ENCODE results near the gene ELL.

ELL gene

DNA sequence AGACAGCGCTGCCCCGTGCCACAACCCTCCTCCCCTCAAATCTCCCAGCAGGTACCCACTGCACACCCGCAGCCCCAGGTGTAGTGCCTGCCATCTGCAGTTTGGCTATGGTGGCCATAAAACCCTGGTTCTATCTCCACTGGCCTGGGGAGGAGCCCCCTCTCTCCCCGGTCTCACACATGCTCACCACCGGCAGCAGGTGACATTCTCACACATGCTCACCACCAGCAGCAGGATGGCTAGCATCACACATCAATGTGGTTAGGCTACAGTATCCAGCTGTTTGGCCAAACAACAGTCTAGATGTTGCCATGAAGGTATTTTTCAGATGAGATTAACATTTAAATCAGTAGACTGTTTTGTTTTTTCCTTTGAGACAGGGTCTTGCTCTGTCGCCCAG lies 31.1 kb downstream of the ELL start:
- DNase-seq (ENCODE audit: low read depth in 3 of 3) = no peak

DNA sequence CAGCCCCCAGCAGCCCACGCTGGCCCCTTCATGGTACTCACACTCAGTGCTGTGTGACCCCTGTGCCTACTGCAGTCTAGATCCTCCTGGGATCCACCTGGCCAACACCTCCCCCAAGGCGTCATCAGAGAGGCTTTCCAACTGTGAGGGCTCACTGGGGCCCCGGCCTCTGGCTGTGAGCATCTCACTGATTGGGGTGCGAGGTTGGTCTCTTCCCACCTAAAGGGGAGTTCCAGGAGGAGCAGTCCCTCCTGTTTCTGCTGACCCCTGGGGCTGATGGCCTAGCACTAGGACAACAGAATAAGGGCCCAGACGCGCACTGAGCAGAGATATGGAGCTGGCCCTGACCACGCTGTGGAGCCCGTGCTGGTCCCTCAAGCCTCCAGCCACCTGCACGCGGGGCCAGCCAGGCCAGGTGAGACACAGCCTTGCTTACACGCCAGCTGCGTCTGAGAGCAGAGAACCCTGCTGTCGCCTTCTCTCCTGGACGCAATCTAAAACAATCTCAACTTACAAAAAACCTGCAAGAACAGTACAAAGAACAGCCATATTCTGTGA lies 32.2 kb downstream of the ELL start:
- DNase-seq (ENCODE audit: low read depth in 3 of 3) = no peak

DNA sequence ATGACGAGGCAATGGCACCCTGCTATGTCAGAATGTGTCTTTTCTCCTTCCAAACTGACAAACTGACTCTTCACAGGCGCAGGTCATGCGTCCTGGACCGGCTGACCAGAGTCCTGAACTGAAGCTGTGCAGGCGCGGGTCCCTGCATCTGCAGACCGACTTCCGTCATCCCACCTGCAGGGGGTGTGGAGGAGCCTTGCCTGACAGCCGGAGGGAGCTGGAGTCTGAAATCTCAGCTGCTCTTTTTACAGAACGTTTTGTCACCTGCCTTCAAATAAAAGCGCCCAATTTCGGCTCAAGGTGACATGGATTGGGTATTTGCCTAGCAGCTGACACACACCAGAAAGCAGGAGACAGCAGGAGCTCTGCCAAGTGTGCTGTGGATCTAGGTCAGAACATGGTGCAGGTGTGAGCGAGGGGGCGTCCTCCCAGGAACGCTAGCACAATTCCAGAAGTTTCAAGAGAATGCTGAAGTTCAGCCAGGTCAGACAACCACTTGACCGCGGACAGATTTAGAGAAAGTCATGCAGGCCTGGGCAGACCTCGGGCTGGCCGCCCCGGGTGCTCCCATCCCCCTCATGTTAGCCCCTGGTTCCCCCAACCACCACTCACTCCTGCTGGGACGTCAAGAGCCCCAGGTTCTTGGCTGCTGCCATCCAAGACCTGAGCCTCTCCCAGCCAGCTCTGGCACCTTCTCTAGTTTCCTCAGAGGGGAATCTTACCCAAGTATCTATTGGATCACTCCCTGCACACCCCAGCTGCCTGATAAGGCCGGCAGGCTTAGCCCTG lies 32.8 kb downstream of the ELL start:
- no peak for DNase-seq (ENCODE audit: low read depth in 3 of 3)

DNA sequence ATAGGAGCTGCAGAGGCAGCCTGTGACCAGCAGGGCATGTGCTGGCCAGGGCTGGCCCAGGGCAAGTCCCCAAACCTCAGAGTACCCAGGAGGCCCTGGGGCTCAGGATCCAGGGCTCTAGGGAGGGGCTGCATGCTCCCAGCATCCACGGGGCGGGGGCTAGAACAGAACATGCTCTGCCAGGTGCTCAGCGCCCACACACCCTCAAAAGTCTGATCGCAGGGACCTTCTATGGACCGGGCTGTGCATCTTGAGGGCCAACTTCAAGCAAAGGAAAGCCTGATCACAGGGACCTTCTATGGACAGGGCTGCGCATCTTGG lies 33.5 kb downstream of the ELL start:
- no peak for DNase-seq (ENCODE audit: low read depth in 3 of 3)

DNA sequence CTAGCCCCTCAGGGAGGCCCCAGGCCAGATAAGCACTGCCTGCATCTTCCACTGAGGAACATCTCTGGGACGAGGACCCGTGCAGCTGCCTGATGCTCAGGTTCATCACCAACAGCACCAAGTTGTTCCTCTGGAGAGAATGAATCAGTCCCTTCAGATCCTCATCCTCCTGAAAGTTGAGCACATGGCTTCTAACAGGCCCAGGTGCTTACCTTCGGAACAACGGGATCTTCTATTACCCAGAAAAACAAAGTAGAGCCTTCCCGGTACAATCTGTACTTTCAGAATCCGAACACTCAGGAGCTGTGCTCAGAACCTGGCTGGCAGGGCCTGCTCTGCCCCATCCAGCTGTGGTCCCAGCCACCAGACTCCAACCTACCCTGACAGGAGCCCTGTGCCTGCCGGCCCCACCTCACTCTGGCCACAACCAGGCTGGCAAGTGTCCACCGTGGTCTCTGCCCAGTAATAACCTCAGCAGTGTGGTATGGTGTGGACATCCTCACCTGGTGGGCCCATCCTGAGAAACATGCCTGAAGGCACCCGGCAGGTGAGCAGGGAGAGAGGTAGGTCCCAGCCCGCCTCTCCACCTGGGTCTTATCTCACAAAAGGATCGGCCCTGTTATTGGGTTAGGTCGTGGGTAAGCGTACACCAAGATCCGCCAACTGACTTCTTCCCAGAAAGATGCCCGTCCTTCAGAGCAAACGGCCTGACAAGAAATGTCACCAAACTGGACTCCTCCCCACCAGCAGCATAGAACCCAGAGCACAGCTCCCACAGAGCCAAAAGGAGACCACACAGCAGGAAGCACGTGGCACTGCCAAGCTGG lies 34.1 kb downstream of the ELL start:
- no peak for DNase-seq (ENCODE audit: low read depth in 3 of 3)

DNA sequence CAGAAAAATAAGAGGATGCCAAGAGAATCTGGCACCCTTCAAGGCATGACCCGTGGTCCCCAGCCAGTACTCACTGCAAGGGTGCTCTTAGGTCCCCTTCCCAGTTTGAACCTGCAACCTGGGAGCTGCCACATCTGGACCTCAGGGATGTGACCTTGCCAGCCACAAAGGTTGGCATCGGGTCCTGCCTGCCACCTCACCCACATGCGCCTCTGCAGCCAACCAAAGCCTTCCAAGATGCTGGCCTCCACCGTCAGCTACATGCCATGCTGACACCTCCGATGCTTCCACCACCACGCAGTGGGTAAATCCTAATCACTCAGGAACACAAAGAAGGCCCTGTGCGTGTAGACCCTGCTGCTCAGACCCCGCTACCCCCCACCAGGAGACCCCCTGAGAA lies 35.1 kb downstream of the ELL start:
- no peak for DNase-seq (ENCODE audit: low read depth in 3 of 3)

DNA sequence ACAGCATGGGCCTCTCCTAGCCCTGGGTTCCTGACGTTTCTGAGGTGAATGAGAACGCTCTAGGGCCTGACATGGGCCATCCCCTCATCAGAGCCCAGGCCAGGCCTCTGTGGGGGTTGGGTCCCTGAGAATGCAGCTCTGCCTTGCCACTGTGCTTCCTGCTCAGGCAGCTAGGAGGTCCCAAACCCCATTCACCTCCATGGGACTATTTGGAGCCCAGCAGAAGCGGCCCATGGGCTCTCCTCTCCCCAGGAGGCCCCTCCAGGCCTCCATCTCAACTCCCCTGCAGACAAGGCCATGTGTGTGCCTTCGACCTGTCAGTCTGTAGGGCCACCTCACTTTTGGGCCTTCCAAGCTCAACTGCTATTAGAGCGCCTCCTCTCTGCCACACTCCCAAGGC lies 36.9 kb downstream of the ELL start:
- no peak for DNase-seq (ENCODE audit: low read depth in 3 of 3)

DNA sequence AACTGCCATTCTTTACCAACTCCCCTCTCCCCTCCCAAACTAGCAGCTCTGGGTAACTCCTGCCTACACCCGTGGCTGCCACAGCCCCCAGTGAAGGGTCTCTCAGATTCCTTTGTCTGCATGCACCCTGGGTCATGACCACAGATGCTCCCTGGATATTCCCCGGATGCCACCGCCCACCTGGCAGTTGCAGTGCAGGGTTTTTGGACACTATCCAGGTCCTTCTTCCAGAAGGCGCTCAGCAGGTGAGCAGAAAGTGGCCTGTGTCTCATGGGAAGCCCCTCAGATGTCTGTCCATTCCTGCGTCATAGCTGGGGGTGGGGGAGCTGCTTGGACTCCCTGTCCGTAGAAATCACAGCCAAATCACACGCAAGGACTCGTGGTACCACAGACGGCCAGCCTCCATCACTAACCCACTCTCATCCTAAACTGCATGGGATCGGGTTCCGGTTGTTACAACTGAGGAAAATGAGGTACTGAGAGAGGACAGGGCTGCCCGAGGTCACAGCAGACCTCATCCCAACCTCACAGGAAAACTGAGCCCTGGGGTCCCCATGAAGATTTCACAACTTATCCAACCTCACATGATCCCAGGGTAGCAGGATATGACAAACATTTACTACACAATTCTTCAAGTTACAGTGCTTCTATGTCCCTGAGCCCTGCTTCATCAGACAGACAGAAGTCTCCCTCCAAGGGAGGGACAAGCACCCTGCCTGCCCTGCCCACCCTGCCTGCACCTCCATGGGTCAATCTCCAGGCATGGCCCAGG lies 38.6 kb downstream of the ELL start:
- no peak for DNase-seq (ENCODE audit: low read depth in 3 of 3)

DNA sequence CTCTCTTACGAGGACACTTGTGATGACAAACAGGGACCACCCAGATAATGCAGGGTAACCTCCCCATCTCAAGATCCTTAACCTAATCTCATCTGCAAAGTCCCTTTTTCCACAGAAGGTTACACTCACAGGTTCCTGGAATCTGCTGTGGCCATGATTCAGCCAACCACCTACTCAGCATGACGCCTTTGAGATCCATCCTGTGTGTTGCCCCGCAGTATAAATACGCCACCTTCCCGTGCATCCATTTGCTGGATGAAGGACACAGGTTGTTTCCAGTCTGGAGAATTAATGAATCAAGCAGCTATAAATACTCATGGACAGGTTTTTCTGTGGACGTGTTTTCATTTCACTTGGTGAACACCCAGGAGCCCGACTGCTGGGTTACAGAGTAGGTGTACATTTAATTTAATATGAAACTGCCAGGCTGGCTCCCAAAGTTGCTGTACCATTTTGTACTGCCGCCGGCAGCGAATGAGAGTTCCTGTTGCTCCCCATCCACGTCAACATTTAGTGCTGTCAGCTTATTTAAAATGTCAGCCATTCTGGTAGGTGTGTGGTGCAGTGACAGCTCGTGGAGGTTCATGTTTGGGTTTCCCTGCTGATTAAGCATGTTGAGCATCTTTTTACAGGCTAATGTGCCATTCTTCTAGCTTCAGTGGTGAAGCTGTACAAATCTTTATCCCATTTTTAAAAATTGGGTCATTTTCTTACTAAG lies 40.2 kb downstream of the ELL start:
- DNase-seq (ENCODE audit: low read depth in 3 of 3) = no peak

DNA sequence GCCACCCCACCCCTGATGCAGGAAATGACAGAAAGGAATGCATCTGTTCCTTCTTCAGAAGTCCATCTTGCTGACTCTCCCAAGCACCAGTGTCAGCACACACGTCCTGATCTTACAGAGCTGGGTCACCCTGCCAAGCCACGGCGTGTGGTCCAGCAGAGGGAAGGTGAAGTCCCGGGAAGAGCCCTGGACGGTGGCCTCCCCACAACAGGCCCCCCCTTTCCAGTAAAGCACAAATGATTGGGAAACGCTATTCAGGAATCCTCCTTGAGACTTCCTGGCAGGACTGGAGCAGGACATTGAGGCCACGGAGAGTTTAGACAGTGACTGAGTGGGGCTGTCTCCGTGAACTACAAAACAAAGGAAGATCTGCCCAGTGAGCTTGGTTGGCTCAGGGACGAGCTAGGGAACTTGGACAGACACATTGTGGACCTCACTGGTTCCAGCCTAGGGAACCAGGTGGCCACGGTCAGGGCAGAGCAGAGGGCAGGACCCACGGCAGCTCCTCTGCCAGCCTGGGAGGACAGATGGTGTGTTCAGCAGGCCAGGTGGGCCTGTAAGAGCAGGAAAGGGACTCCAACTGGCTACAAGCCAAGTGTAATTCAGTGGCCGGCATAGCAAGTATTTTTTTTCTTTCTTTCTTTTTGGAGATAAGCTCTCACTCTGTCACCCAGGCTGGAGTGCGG lies 41.7 kb downstream of the ELL start:
- no peak for DNase-seq (ENCODE audit: low read depth in 3 of 3)

DNA sequence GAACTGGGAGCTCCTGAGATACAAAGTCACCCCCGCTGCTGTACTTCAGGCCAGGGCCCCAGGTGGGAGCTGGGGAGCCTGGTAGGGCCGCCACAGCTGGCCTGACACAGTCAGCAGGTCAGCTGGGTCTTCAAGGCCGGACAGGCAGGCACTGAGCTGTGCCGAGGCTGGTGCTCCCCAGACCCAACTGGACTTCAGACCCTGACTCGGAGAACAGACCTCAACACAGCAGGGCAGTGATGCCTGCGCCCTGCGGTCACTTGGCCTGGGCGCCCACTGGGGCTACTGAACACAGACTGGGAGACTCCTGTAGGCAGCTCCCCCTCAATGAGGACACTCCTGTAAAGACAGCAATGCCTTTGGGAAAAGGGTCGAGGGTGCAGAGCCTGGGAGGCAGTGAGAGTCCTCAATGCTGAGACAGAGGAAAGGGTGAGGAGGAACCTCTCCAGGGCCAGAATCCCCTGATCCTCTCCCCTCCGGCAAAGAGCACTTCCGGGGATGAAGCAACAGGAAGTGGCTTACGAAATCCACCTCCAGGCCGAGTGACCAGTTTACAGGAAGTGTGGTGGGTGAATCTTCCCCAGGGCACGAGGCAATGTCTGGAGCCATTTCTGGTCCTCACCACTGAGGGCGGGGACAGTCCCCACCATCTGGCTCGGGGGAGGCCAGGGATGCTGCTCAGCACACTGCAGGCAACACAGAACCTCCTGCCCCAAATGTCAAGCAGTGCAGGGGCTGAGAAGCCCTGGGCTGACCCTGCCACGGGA lies 43.1 kb downstream of the ELL start:
- peak in 2 of 3 experiments; percentile 26 to 28 for DNase-seq (ENCODE audit: low read depth in 3 of 3)

DNA sequence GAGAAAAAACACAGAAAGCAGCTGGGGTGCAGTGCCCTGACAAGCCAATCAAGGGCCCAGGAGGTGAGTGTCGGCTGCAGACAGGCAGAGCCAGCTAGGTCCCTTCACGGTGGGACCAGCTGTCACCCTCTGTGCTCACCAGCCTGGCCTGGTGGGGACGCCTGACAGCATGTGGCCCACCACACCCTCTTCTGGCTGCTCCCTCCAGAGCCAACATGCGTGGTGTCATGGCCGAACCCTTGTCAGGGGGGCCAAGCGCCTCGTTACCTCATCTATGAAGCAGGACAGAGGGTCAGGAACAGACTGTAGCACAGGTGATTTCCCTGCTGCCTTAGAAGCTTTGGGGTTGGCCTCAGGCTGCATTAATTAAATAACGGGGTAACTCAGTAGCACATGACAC lies 43.9 kb downstream of the ELL start:
- no peak for DNase-seq (ENCODE audit: low read depth in 3 of 3)

DNA sequence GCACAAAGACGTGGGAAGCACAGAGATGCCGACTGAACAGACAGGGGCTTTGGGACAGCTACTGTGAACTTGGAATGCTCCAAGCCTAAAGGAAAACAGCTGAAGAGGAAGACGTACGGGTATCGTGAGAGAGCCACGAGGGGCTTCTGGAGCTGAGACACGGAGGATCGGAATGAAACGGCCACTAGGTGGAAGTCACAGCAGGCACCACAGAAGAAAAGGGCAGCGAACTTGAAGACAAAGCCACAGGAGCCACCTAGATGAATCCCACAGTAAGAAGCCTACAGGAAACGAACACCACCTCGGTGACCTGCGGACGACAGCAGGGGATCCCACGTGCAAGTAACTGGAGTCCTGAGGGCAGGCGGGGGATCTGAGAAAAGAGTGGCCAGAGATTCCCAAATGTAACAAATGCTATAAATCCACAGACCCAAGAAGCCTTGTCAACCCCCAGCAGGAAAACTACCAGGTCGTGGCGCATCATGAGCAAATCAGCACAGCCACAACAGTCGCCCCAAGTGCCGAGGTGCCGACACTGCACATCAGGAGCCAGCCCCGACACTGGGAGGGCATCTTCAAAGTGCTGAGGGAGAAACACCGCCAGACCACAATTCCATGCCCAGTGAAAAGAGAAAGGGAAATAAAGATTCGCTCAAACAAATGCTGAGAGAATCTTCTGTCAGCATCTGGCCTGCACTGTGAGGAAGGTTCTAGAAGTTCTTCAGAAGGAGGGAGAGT lies 44.7 kb downstream of the ELL start:
- no peak for DNase-seq (ENCODE audit: low read depth in 3 of 3)

DNA sequence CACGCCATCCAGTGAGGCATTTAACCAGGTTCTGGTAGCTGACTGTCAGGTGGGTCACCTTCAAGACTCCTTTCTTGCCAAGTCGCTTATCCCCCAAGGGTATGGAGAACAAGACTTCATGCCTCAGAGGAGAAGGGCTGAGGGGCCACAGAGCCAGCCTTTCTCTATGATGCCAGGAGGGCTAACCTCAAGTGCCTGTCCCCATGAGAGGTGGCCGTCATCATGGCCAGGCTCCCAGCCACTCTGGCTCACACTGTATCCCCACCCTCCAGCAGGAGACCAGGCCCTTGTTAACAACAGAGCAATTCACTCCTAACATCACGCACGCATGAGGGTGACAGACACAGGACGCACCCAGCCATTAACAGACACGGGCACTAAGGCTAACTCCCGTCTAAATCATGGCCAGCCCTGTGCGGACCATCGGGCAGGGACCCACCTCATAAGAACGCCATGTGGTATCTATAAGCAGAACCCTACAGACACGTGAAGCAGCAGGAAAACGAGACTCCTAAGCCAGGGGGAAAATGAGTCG lies 45.3 kb downstream of the ELL start:
- no peak for DNase-seq (ENCODE audit: low read depth in 3 of 3)

DNA sequence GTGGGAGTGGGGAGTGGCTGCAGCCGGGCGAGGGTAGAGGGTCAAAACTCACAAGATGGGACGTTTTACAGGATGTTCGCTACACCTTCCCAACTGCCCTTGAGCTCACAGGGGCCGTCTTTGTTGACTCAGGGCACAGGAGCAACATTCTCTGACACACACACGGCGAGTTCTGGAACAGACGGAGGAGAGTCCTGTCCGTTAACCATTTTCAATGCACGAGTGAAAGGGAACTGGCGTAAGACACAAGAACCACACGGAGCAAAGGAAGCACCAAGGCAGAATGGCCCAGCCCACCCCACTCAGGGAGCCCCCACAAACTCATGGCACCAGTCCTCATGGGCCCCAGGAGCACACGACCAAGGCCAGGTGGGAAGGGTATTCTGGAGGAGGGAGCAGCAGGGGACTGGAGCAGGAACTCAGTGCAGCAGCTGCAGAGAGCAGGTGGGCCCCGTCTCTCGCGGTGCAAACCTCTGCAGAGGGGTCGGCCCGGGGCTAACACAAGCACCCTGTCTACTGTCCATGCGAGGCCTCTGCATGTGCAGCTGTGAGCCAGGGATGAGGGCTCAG lies 46.0 kb downstream of the ELL start:
- no peak for DNase-seq (ENCODE audit: low read depth in 3 of 3)

DNA sequence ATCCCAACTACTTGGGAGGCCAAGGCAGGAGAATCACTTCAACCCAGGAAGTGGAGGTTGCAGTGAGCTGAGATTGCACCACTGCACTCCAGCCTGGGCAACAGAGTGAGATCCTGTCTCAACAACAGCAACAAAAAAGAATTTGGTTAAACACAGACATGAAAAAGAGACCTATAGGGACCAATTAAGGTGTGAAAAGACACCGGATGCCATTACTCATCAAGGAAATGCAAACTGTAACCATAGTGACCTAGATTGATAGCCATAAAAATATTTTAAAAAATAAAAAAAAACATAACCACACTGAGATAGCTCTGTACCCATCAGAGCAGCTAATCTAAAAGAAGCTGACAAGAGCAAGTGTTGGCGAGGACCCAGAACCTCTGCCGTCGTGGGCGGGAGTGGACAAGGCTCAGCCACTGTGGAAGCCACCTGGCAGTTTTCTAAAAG lies 46.8 kb downstream of the ELL start:
- DNase-seq (ENCODE audit: low read depth in 3 of 3) = no peak

DNA sequence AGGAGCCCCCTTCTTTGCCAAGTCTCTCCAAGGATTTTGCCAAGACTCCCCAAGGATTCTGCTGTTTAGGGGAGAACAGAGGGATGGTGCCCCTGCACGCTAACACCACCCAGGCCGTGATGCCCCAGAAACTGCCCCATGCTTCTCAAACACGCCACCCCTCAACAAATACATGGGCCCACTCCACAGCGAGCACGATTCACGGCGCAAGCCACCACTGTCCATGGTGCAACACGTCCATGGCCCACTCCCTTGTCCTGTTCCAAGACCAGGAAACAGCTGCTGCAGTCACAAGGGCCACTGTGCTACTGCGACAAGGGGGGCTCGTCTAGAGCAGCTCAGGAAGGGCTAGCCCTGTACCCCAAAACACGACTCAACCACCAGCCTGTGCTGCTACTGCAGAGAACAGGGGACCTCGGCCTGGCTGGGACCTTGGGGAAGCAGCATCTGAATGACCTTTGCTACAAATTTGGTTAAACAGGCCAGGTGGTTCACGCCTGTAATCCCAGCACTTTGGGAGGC lies 47.4 kb downstream of the ELL start:
- DNase-seq (ENCODE audit: low read depth in 3 of 3) = no peak

DNA sequence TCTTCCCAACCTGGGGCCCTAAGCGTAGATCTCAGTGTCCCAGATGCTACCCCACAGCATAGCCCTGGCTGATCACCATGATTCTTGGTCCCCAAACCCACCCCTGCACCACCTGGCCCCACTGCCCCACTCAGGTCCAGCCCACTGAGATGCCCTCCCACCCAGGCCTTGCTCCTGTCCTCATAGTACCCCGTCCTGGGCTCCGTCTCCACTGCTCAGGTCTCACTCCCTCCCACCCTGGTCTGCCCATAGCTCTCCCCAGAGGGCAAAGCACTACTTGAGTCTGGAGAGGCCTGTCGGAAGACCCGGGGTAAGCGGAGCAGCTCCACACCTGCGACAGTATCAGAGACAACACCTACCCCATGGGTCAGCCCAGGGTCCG lies 48.2 kb downstream of the ELL start:
- DNase-seq (ENCODE audit: low read depth in 3 of 3) = no peak
